H9 (cell line): Measurements from ENCODE around the gene POU2F2. TPM values are rescaled to one million over a fixed set of nuclear protein-coding genes. Genes with fewer than 3 reads are reported as not detected.
A peak's percentile ranks its signal among the peaks of the same experiment; 100 is the strongest.

ENCODE experiments used
- DNase-seq: peaks from one replicate; pipeline ENCODE4 v3.0.0-alpha.2; 2017
- H2AFZ ChIP-seq: one replicate; pipeline ENCODE4 v1.6.1; 2013; ENCODE audit warnings: mild to moderate bottlenecking, low read length, control low read depth, moderate library complexity
- H2AK5ac ChIP-seq: 2 replicates; pipeline ENCODE4 v1.6.1; 2013; ENCODE audit warnings: low read length, control low read depth, mixed read lengths; ENCODE audit not compliant: insufficient read length
- H2BK120ac ChIP-seq: one replicate; pipeline ENCODE4 v1.6.1; 2013; ENCODE audit warnings: low read depth, mild to moderate bottlenecking, low read length, control low read depth, inconsistent platforms; ENCODE audit not compliant: poor library complexity, severe bottlenecking
- H2BK12ac ChIP-seq: 2 replicates; pipeline ENCODE4 v1.6.1; 2013; ENCODE audit warnings: low read length, control low read depth, mixed read lengths, low read depth; ENCODE audit not compliant: insufficient read length
- H2BK15ac ChIP-seq: 2 replicates; pipeline ENCODE4 v1.6.1; 2013; ENCODE audit warnings: low read depth, low read length, control low read depth
- H2BK20ac ChIP-seq: one replicate; pipeline ENCODE4 v1.6.1; 2013; ENCODE audit warnings: low read depth, mild to moderate bottlenecking, low read length, control low read depth, inconsistent platforms; ENCODE audit not compliant: poor library complexity, severe bottlenecking
- H2BK5ac ChIP-seq: 2 replicates; pipeline ENCODE4 v1.6.1; 2013; ENCODE audit warnings: low read length, control low read depth, mixed read lengths; ENCODE audit not compliant: insufficient read length
- H3K14ac ChIP-seq: 2 replicates; pipeline ENCODE4 v1.6.1; 2013; ENCODE audit warnings: low read length, control low read depth; ENCODE audit not compliant: insufficient read depth
- H3K18ac ChIP-seq: 2 replicates; pipeline ENCODE4 v1.6.1; 2013; ENCODE audit warnings: low read depth, mild to moderate bottlenecking, mixed read lengths, low read length, control low read depth; ENCODE audit not compliant: insufficient read length
- H3K23ac ChIP-seq: 2 replicates; pipeline ENCODE4 v1.6.1; 2013; ENCODE audit warnings: low read length, control low read depth, mixed read lengths, low read depth; ENCODE audit not compliant: insufficient read length
- H3K23me2 ChIP-seq: 2 replicates; pipeline ENCODE4 v1.6.1; 2013; ENCODE audit warnings: low read depth, mild to moderate bottlenecking, mixed read lengths, low read length, control low read depth; ENCODE audit not compliant: insufficient read length, poor library complexity, severe bottlenecking
- H3K27ac ChIP-seq: 2 replicates; pipeline ENCODE4 v1.5.1; 2013; ENCODE audit warnings: low read length, control low read depth, mixed read lengths, low read depth; ENCODE audit not compliant: insufficient read length
- H3K27me3 ChIP-seq: 2 replicates; pipeline ENCODE4 v1.6.1; 2013; ENCODE audit warnings: low read length, control low read depth, inconsistent platforms; ENCODE audit not compliant: insufficient read depth
- H3K4ac ChIP-seq: 2 replicates; pipeline ENCODE4 v1.6.1; 2013; ENCODE audit warnings: low read depth, mild to moderate bottlenecking, control low read depth, inconsistent platforms, low read length, moderate library complexity
- H3K4me1 ChIP-seq: 2 replicates; pipeline ENCODE4 v1.6.1; 2013; ENCODE audit warnings: low read length, control low read depth, inconsistent platforms; ENCODE audit not compliant: insufficient read depth
- H3K4me2 ChIP-seq: 2 replicates; pipeline ENCODE4 v1.6.1; 2013; ENCODE audit warnings: low read length, control low read depth, mixed read lengths; ENCODE audit not compliant: insufficient read length, insufficient read depth
- H3K56ac ChIP-seq: 2 replicates; pipeline ENCODE4 v1.6.1; 2013; ENCODE audit warnings: low read depth, mild to moderate bottlenecking, mixed read lengths, low read length, control low read depth; ENCODE audit not compliant: insufficient read length
- H3K79me1 ChIP-seq: 2 replicates; pipeline ENCODE4 v1.6.1; 2013; ENCODE audit warnings: low read depth, mild to moderate bottlenecking, moderate library complexity, low read length, control low read depth, inconsistent platforms; ENCODE audit not compliant: insufficient read depth, poor library complexity, severe bottlenecking
- H3K79me2 ChIP-seq: 2 replicates; pipeline ENCODE4 v1.6.1; 2013; ENCODE audit warnings: low read length, control low read depth, inconsistent platforms; ENCODE audit not compliant: insufficient read depth
- H3K9ac ChIP-seq: 2 replicates; pipeline ENCODE4 v1.6.1; 2013; ENCODE audit warnings: low read length, control low read depth, mixed read lengths; ENCODE audit not compliant: insufficient read length; ENCODE audit errors: extremely low read depth
- H3K9me3 ChIP-seq: one replicate; pipeline ENCODE4 v1.6.1; 2013; ENCODE audit warnings: low read depth, low read length, inconsistent platforms; ENCODE audit not compliant: control insufficient read depth
- H3T11ph ChIP-seq: one replicate; pipeline ENCODE4 v1.6.1; 2013; ENCODE audit warnings: mild to moderate bottlenecking, low read length, control low read depth, inconsistent platforms
- H4K20me1 ChIP-seq: one replicate; pipeline ENCODE4 v1.6.1; 2013; ENCODE audit not compliant: control insufficient read depth, insufficient read length, insufficient read depth
- H4K5ac ChIP-seq: 2 replicates; pipeline ENCODE4 v1.6.1; 2013; ENCODE audit warnings: low read depth, mild to moderate bottlenecking, mixed read lengths, low read length, control low read depth; ENCODE audit not compliant: insufficient read length
- H4K8ac ChIP-seq: replicated peaks from 2 replicates; pipeline ENCODE4 v1.6.1; 2013; ENCODE audit warnings: low read length, control low read depth, mixed read lengths, low read depth; ENCODE audit not compliant: insufficient read length
- H4K91ac ChIP-seq: 2 replicates; pipeline ENCODE4 v1.6.1; 2013; ENCODE audit warnings: low read depth, mild to moderate bottlenecking, moderate library complexity, mixed read lengths, low read length, control low read depth; ENCODE audit not compliant: insufficient read length
- H3K27ac Mint-ChIP-seq, 3 experiments: 2 replicates in 2 of 3; 3 replicates in 1 of 3; pipeline ENCODE4 v1.8.0; 2020 to 2021; ENCODE audit warnings: mixed read lengths in 3 of 3, mild to moderate bottlenecking in 1 of 3, moderate library complexity in 1 of 3
- H3K27me3 Mint-ChIP-seq: 2 replicates; pipeline ENCODE4 v1.8.0; 2021; ENCODE audit warnings: low read depth, mild to moderate bottlenecking, moderate library complexity, mixed read lengths
- H3K36me3 Mint-ChIP-seq, 3 experiments: 2 replicates in 2 of 3; 3 replicates in 1 of 3; pipeline ENCODE4 v1.8.0; 2020 to 2021; ENCODE audit warnings: low read depth in 3 of 3, mixed read lengths in 3 of 3; ENCODE audit not compliant: insufficient read depth in 1 of 3
- H3K4me1 Mint-ChIP-seq, 2 experiments: 2 replicates each; pipeline ENCODE4 v1.8.0; 2020; ENCODE audit warnings: mixed read lengths in 2 of 2
- H3K4me3 Mint-ChIP-seq, 2 experiments: 2 replicates in 1 of 2; 3 replicates in 1 of 2; pipeline ENCODE4 v1.8.0; 2020 to 2021; ENCODE audit warnings: mild to moderate bottlenecking in 2 of 2, mixed read lengths in 2 of 2, moderate library complexity in 1 of 2
- H3K9me3 Mint-ChIP-seq, 2 experiments: 2 replicates in 1 of 2; 3 replicates in 1 of 2; pipeline ENCODE4 v1.8.0; 2020; ENCODE audit warnings: mild to moderate bottlenecking in 2 of 2, mixed read lengths in 2 of 2, moderate library complexity in 1 of 2
- WGBS: extraction: QIAGEN DNeasy Blood & Tissue Kit; methylation state at CpG from one replicate; pipeline ENCODE4 v1.1.7; 2013; ENCODE audit warnings: missing lambda C conversion rate, low lambda C conversion rate, mixed read lengths; ENCODE audit not compliant: insufficient read length; ENCODE audit errors: extremely low coverage; 5-methylcytosine and 5-hydroxymethylcytosine counted together
- total RNA-seq: library from RNA; stranded (reverse); gene quantifications from 2 replicates; pipeline ENCODE4 v1.2.1, GENCODE V29; 2021
- TF ChIP-seq, protein P1 (sequence below): fragments of 200-600 bp; sonication (generic); conservative IDR thresholded peaks from 3 replicates; pipeline ENCODE4 v1.8.0; 2021; ENCODE audit warnings: antibody characterized with exemption, mild to moderate bottlenecking

Gene POU2F2
- total RNA-seq, 1 experiment from 2014 or later = 2.9 TPM

GRCh38 chr19:42092350-42092749 lies 39.9 kb downstream of the POU2F2 start:
- H2BK5ac ChIP-seq = no peak overlapping the region
- H3K18ac ChIP-seq = no peak overlapping the region
- no peak overlapping the region for H3K23ac ChIP-seq
- H2AFZ ChIP-seq = no peak overlapping the region
- no peaks in the 10 kb centered on the region for H3K79me2 ChIP-seq
- H4K8ac ChIP-seq = no peak overlapping the region
- H3K14ac ChIP-seq = no peak overlapping the region
- no peak overlapping the region for H3K27ac ChIP-seq
- no peak overlapping the region for H2BK20ac ChIP-seq
- peak overlapping the region in 1 of 2 experiments; percentile 51; a peak in 1 of 5 replicates for H3K4me3 Mint-ChIP-seq
- no peaks in the 10 kb centered on the region for H3K9me3 ChIP-seq
- no peaks in the 10 kb centered on the region for H3K9me3 Mint-ChIP-seq
- H2AK5ac ChIP-seq = no peak overlapping the region
- H4K5ac ChIP-seq = no peak overlapping the region
- peaks cover 19% of the 10 kb centered on the region for H3K27me3 Mint-ChIP-seq
- no peaks in the 10 kb centered on the region for H4K20me1 ChIP-seq
- no peaks in the 10 kb centered on the region for H3K79me1 ChIP-seq
- H2BK15ac ChIP-seq = no peak overlapping the region
- H3K36me3 Mint-ChIP-seq = no peaks in the 10 kb centered on the region; a peak in 1 of 7 replicates
- no peak overlapping the region for H4K91ac ChIP-seq
- H2BK120ac ChIP-seq = no peak overlapping the region
- no CpG with 5 or more reads among the region's 5 CpGs for WGBS
- no peaks in the 10 kb centered on the region for H3K4me1 ChIP-seq
- H3K4me1 Mint-ChIP-seq = peaks cover 13 to 49% of the 10 kb centered on the region in 2 experiments
- H3K4ac ChIP-seq = no peak overlapping the region
- H3K56ac ChIP-seq = no peak overlapping the region
- H3K9ac ChIP-seq = no peak overlapping the region
- H3K23me2 ChIP-seq = no peaks in the 10 kb centered on the region
- peak; percentile 61 for DNase-seq
- H3K27me3 ChIP-seq = no peaks in the 10 kb centered on the region
- TF ChIP-seq, protein P1, sequence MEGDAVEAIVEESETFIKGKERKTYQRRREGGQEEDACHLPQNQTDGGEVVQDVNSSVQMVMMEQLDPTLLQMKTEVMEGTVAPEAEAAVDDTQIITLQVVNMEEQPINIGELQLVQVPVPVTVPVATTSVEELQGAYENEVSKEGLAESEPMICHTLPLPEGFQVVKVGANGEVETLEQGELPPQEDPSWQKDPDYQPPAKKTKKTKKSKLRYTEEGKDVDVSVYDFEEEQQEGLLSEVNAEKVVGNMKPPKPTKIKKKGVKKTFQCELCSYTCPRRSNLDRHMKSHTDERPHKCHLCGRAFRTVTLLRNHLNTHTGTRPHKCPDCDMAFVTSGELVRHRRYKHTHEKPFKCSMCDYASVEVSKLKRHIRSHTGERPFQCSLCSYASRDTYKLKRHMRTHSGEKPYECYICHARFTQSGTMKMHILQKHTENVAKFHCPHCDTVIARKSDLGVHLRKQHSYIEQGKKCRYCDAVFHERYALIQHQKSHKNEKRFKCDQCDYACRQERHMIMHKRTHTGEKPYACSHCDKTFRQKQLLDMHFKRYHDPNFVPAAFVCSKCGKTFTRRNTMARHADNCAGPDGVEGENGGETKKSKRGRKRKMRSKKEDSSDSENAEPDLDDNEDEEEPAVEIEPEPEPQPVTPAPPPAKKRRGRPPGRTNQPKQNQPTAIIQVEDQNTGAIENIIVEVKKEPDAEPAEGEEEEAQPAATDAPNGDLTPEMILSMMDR = peak; percentile 72
- H3K4me2 ChIP-seq = no peak overlapping the region
- no peak overlapping the region for H3K27ac Mint-ChIP-seq
- no peak overlapping the region for H3T11ph ChIP-seq
- H2BK12ac ChIP-seq = no peak overlapping the region
